Cardiac fibroblast (primary cell): ENCODE data around the gene RAD51C.

Experiments
- DNase-seq, 2 donors: peaks; one replicate each; pipeline versions ENCODE4 v3.0.0 to v3.0.0-alpha.2; 2010; ENCODE audit warnings: low read depth in 2 of 2
- H3K4me3 ChIP-seq, 2 donors: replicated peaks in 1 of 2; 1 replicate in 1 of 2; 2 replicates in 1 of 2; pipeline ENCODE4 v1.5.1; 2011; ENCODE audit warnings: low read depth in 2 of 2, low read length in 2 of 2, mild to moderate bottlenecking in 2 of 2, moderate library complexity in 1 of 2
- CTCF ChIP-seq: IDR thresholded peaks from one replicate; pipeline ENCODE4 v1.5.1; 2011; ENCODE audit warnings: low read depth, mild to moderate bottlenecking, low read length, inconsistent platforms

RAD51C gene

GRCh38 chr17:58755577-58756245, 63.3 kb downstream of the RAD51C start, which contains the start of gene PPM1E:
TSS of gene PPM1E (plus strand) at chr17:58755854.
- peak; percentile 35 to 36 for DNase-seq
- TF ChIP-seq CTCF = no peak
- H3K4me3 ChIP-seq = peak within 1 kb of the TSS; percentile 64 to 67

- H3K4me3 ChIP-seq = peak overlapping the region; percentile 64 to 67
- peak in 1 of 2 donors; percentile 9 for DNase-seq
- no peak for TF ChIP-seq CTCF
These were observed 64.1 kb downstream of the RAD51C start for GRCh38 chr17:58756246-58757161.

- no peak overlapping the region for H3K4me3 ChIP-seq
- TF ChIP-seq CTCF = no peak
- no peak for DNase-seq
These were observed 64.8 kb downstream of the RAD51C start for GRCh38 chr17:58757162-58757613.

GRCh38 chr17:58758890-58759289, 66.5 kb downstream of the RAD51C start:
- no peak for TF ChIP-seq CTCF
- no peak overlapping the region for H3K4me3 ChIP-seq
- DNase-seq = no peak

- H3K4me3 ChIP-seq = no peak overlapping the region
- no peak for TF ChIP-seq CTCF
- DNase-seq = no peak
These were observed 67.1 kb downstream of the RAD51C start for GRCh38 chr17:58759522-58759921.

- TF ChIP-seq CTCF = no peak
- no peak overlapping the region for H3K4me3 ChIP-seq
- no peak for DNase-seq
These were observed 67.8 kb downstream of the RAD51C start for GRCh38 chr17:58760248-58760647.
